HEK293 (cell line): ENCODE data around the gene METTL25.

Source experiments
- CTCF ChIA-PET: fragments of 350-600 bp; formaldehyde crosslinking; extraction: SDS; loops from one replicate; lab custom pipeline; 2021; ENCODE audit warnings: antibody characterized with exemption; lab: Yijun Ruan, JAX
- POLR2A ChIA-PET: fragments of 300-600 bp; formaldehyde crosslinking; extraction: SDS; loops from one replicate; lab custom pipeline; 2020; ENCODE audit warnings: antibody characterized with exemption, inconsistent platforms; lab: Yijun Ruan, JAX
- H3K27ac ChIP-seq: fragments of 200-500 bp; sonication (Bioruptor generic); 2 replicates; pipeline ENCODE4 v1.5.1; 2014; ENCODE audit warnings: low read depth, low read length, control low read depth, inconsistent platforms; ENCODE audit errors: extremely low read depth
- H3K36me3 ChIP-seq, 2 experiments: fragments of 200-500 bp in 1 of 2; sonication (Bioruptor generic) in 1 of 2; 1 replicate in 1 of 2; 2 replicates in 1 of 2; pipeline ENCODE4 v1.5.1; 2014 to 2017; ENCODE audit warnings: inconsistent platforms in 2 of 2, low read length in 2 of 2; ENCODE audit not compliant: control insufficient read depth in 2 of 2, insufficient read depth in 1 of 2
- H3K4me1 ChIP-seq: fragments of 200-500 bp; sonication (Bioruptor generic); 2 replicates; pipeline ENCODE4 v1.5.1; 2014; ENCODE audit warnings: mild to moderate bottlenecking, low read length, inconsistent platforms; ENCODE audit not compliant: control insufficient read depth, insufficient read depth
- H3K4me3 ChIP-seq: 2 replicates; pipeline ENCODE4 v1.5.1; 2011; ENCODE audit warnings: low read depth, mild to moderate bottlenecking, control low read depth, low read length, moderate library complexity
- H3K9me3 ChIP-seq: fragments of 200-500 bp; sonication (Bioruptor generic); 2 replicates; pipeline ENCODE4 v1.5.1; 2014; ENCODE audit warnings: low read depth, low read length, inconsistent platforms; ENCODE audit not compliant: control insufficient read depth, insufficient read depth
- INSM2 ChIP-seq: fragments of 450-650 bp; formaldehyde crosslinking; IDR thresholded peaks from 2 replicates; pipeline ENCODE4 v1.5.1; 2016; ENCODE audit warnings: missing biosample characterization, missing genetic modification characterization
- KLF1 ChIP-seq: fragments of 450-650 bp; formaldehyde crosslinking; IDR thresholded peaks from 2 replicates; pipeline ENCODE4 v1.5.1; 2016; ENCODE audit warnings: missing biosample characterization, missing genetic modification characterization
- KLF7 ChIP-seq: fragments of 450-650 bp; formaldehyde crosslinking; IDR thresholded peaks from 2 replicates; pipeline ENCODE4 v1.5.1; 2016; ENCODE audit warnings: missing biosample characterization, missing genetic modification characterization, borderline replicate concordance
- MYNN ChIP-seq: fragments of 450-650 bp; formaldehyde crosslinking; IDR thresholded peaks from 2 replicates; pipeline ENCODE4 v1.5.1; 2016; ENCODE audit warnings: missing biosample characterization, missing genetic modification characterization, borderline replicate concordance
- OVOL3 ChIP-seq: fragments of 450-650 bp; formaldehyde crosslinking; IDR thresholded peaks from 2 replicates; pipeline ENCODE4 v1.5.1; 2016; ENCODE audit warnings: missing biosample characterization, missing genetic modification characterization
- PRDM10 ChIP-seq: fragments of 450-650 bp; formaldehyde crosslinking; IDR thresholded peaks from 2 replicates; pipeline ENCODE4 v1.5.1; 2016; ENCODE audit warnings: missing biosample characterization, missing genetic modification characterization
- SP3 ChIP-seq: fragments of 450-650 bp; formaldehyde crosslinking; IDR thresholded peaks from 2 replicates; pipeline ENCODE4 v1.5.1; 2016; ENCODE audit warnings: missing biosample characterization, missing genetic modification characterization
- ZNF16 ChIP-seq: fragments of 450-650 bp; formaldehyde crosslinking; IDR thresholded peaks from 2 replicates; pipeline ENCODE4 v1.5.1; 2016; ENCODE audit warnings: low read depth, missing biosample characterization, missing genetic modification characterization
- ZNF292 ChIP-seq: fragments of 450-650 bp; formaldehyde crosslinking; IDR thresholded peaks from 2 replicates; pipeline ENCODE4 v1.5.1; 2016; ENCODE audit warnings: low read depth, missing biosample characterization, missing genetic modification characterization, borderline replicate concordance
- ZNF324 ChIP-seq: fragments of 450-650 bp; formaldehyde crosslinking; IDR thresholded peaks from 2 replicates; pipeline ENCODE4 v1.5.1; 2016; ENCODE audit warnings: missing biosample characterization, missing genetic modification characterization
- ZNF501 ChIP-seq: fragments of 450-650 bp; formaldehyde crosslinking; IDR thresholded peaks from 2 replicates; pipeline ENCODE4 v1.5.1; 2016; ENCODE audit warnings: missing biosample characterization, missing genetic modification characterization
- ZNF510 ChIP-seq: fragments of 450-650 bp; formaldehyde crosslinking; IDR thresholded peaks from 2 replicates; pipeline ENCODE4 v1.5.1; 2018; ENCODE audit warnings: mild to moderate bottlenecking, missing genetic modification characterization, missing biosample characterization; ENCODE audit not compliant: insufficient replicate concordance
- ZNF518A ChIP-seq: fragments of 450-650 bp; formaldehyde crosslinking; conservative IDR thresholded peaks from 2 replicates; pipeline ENCODE4 v1.5.1; 2016; ENCODE audit warnings: low read depth, missing biosample characterization, missing genetic modification characterization
- ZNF596 ChIP-seq: fragments of 450-650 bp; IDR thresholded peaks from 2 replicates; pipeline ENCODE4 v1.5.0; 2018; ENCODE audit warnings: missing biosample characterization, mild to moderate bottlenecking, missing genetic modification characterization, moderate library complexity
- ZNF747 ChIP-seq: fragments of 450-650 bp; formaldehyde crosslinking; IDR thresholded peaks from 2 replicates; pipeline ENCODE4 v1.5.1; 2016; ENCODE audit warnings: missing biosample characterization, missing genetic modification characterization
- ZNF777 ChIP-seq: fragments of 450-650 bp; formaldehyde crosslinking; IDR thresholded peaks from 2 replicates; pipeline ENCODE4 v1.5.1; 2017; ENCODE audit warnings: missing biosample characterization, missing genetic modification characterization, borderline replicate concordance
- ZNF791 ChIP-seq: fragments of 450-650 bp; formaldehyde crosslinking; IDR thresholded peaks from 2 replicates; pipeline ENCODE4 v1.5.1; 2016; ENCODE audit warnings: missing biosample characterization, missing genetic modification characterization
- ZNF843 ChIP-seq: fragments of 450-650 bp; formaldehyde crosslinking; IDR thresholded peaks from 2 replicates; pipeline ENCODE4 v1.5.1; 2016; ENCODE audit warnings: missing biosample characterization, missing genetic modification characterization
- ZSCAN4 ChIP-seq: fragments of 450-650 bp; formaldehyde crosslinking; IDR thresholded peaks from 2 replicates; pipeline ENCODE4 v1.5.1; 2017; ENCODE audit warnings: missing biosample characterization, missing genetic modification characterization
- ZXDB ChIP-seq: fragments of 450-650 bp; formaldehyde crosslinking; IDR thresholded peaks from 2 replicates; pipeline ENCODE4 v1.5.1; 2016; ENCODE audit warnings: missing biosample characterization, missing genetic modification characterization

The METTL25 gene

GRCh38 chr12:82350161-82350560, 8.2 kb upstream of the METTL25 start:
- H3K36me3 ChIP-seq = peaks cover 28 to 45% of the 10 kb centered on the region in 2 experiments
- CTCF ChIA-PET = no interaction called here
- POLR2A ChIA-PET = no interaction called here

More at GRCh38 chr12:82350161-82350560, 8.2 kb upstream of the METTL25 start:
- TF ChIP-seq ZNF324 (tag by site-specific recombination) (no peak), ZNF292 (tag by site-specific recombination) (no peak), ZNF843 (no peak), KLF7 (tag by site-specific recombination) (no peak), ZXDB (tag by site-specific recombination) (no peak), ZNF791 (tag by site-specific recombination) (no peak), ZNF518A (tag by site-specific recombination) (no peak), ZSCAN4 (tag by site-specific recombination) (no peak), PRDM10 (no peak), ZNF501 (no peak), SP3 (tag by site-specific recombination) (no peak), MYNN (tag by site-specific recombination) (no peak), INSM2 (tag by site-specific recombination) (no peak), ZNF777 (tag by site-specific recombination) (no peak), ZNF596 (tag by site-specific recombination) (no peak), ZNF747 (no peak), ZNF16 (tag by site-specific recombination) (no peak), OVOL3 (tag by site-specific recombination) (no peak), ZNF510 (tag by site-specific recombination) (no peak), KLF1 (tag by site-specific recombination) (no peak)
- Histone ChIP-seq H3K4me1 (no peaks in the 10 kb centered on the region), H3K4me3 (no peak overlapping the region), H3K27ac (no peak overlapping the region), H3K9me3 (no peaks in the 10 kb centered on the region)
